Brain microvascular endothelial cell (primary cell): Measurements from ENCODE around the gene WDR5B.

ENCODE experiments used
- DNase-seq: peaks from one replicate; pipeline ENCODE4 v3.0.0-alpha.2; 2020
- H3K27ac ChIP-seq: fragments of 250-450 bp; sonication (Bioruptor Pico); 2 replicates; pipeline ENCODE4 v1.5.1; 2020; ENCODE audit warnings: mild to moderate bottlenecking, moderate library complexity
- H3K27me3 ChIP-seq: fragments of 250-450 bp; sonication (Bioruptor Pico); replicated peaks from 2 replicates; pipeline ENCODE4 v1.5.1; 2020; ENCODE audit warnings: mild to moderate bottlenecking
- H3K36me3 ChIP-seq: fragments of 250-450 bp; sonication (Bioruptor Pico); replicated peaks from 2 replicates; pipeline ENCODE4 v1.5.1; 2020; ENCODE audit warnings: mild to moderate bottlenecking
- H3K4me3 ChIP-seq: 2 replicates; pipeline ENCODE4 v1.5.1; 2011; ENCODE audit warnings: low read depth, mild to moderate bottlenecking, control low read depth, low read length, moderate library complexity
- CTCF ChIP-seq: IDR thresholded peaks from 2 replicates; pipeline ENCODE4 v1.5.1; 2011; ENCODE audit warnings: low read depth, mild to moderate bottlenecking, moderate library complexity, low read length, control low read depth, inconsistent platforms; ENCODE audit errors: missing control alignments
- in situ Hi-C: cut with HindIII; loops from 2 replicates; pipeline ENCODE4 v1.10.0; 2017; ENCODE audit warnings: low sequenced_read_pairs, low pct_ligation_motif_present

The WDR5B gene

GRCh38 chr3:122406198-122406597, 9.7 kb downstream of the WDR5B start:
- H3K27ac ChIP-seq = no peak overlapping the region
- no peaks in the 10 kb centered on the region for H3K36me3 ChIP-seq
- H3K27me3 ChIP-seq = no peaks in the 10 kb centered on the region
- H3K4me3 ChIP-seq = no peak overlapping the region
- no peak for TF ChIP-seq CTCF
- no peak for DNase-seq
- in situ Hi-C loops = no loop called here

- DNase-seq = no peak
- Histone ChIP-seq H3K27ac (no peak overlapping the region), H3K36me3 (no peaks in the 10 kb centered on the region), H3K4me3 (no peak overlapping the region), H3K27me3 (no peaks in the 10 kb centered on the region)
- no peak for TF ChIP-seq CTCF
- in situ Hi-C loops = no loop called here
These were observed 10.8 kb downstream of the WDR5B start for GRCh38 chr3:122405015-122405414.

- Histone ChIP-seq H3K4me3 (no peak overlapping the region), H3K36me3 (no peaks in the 10 kb centered on the region), H3K27me3 (no peaks in the 10 kb centered on the region), H3K27ac (peak overlapping the region; percentile 70)
- no peak for TF ChIP-seq CTCF
- in situ Hi-C loops = no loop called here
- peak; percentile 77 for DNase-seq
These were observed 12.4 kb downstream of the WDR5B start for GRCh38 chr3:122403489-122403888.

GRCh38 chr3:122398920-122399319, 16.9 kb downstream of the WDR5B start:
- no peaks in the 10 kb centered on the region for H3K27me3 ChIP-seq
- TF ChIP-seq CTCF = no peak
- in situ Hi-C loops = no loop called here
- H3K36me3 ChIP-seq = no peaks in the 10 kb centered on the region
- no peak overlapping the region for H3K4me3 ChIP-seq
- DNase-seq = no peak
- no peak overlapping the region for H3K27ac ChIP-seq

- TF ChIP-seq CTCF = no peak
- peak; percentile 49 for DNase-seq
These were observed 18.7 kb downstream of the WDR5B start for GRCh38 chr3:122397201-122397600.

GRCh38 chr3:122396511-122396910, 19.4 kb downstream of the WDR5B start:
- H3K27me3 ChIP-seq = no peaks in the 10 kb centered on the region
- H3K36me3 ChIP-seq = no peaks in the 10 kb centered on the region
- in situ Hi-C loops = no loop called here
- no peak overlapping the region for H3K27ac ChIP-seq
- DNase-seq = no peak
- TF ChIP-seq CTCF = no peak
- H3K4me3 ChIP-seq = no peak overlapping the region

More at GRCh38 chr3:122397201-122397600, 18.7 kb downstream of the WDR5B start:
- in situ Hi-C loops = no loop called here
- H3K4me3 ChIP-seq = no peak overlapping the region
- no peak overlapping the region for H3K27ac ChIP-seq
- H3K27me3 ChIP-seq = no peaks in the 10 kb centered on the region
- no peaks in the 10 kb centered on the region for H3K36me3 ChIP-seq
